HCT116 (cell line): ENCODE data around the gene WDR62. TPM values are rescaled to one million over a fixed set of nuclear protein-coding genes. Genes with fewer than 3 reads are reported as not detected.

Source experiments
- ATAC-seq: fragments of 200-7000 bp; cut with Tn5 transposase; 2 replicates; pipeline ENCODE4 v1.9.1; 2020; ENCODE audit warnings: mild to moderate bottlenecking, moderate library complexity
- BruUV-seq: library from RNA; stranded (reverse); fragments of 400-500 nt; replicated peaks from 2 replicates; lab custom pipeline; 2021; lab: Mats Ljungman, UMichigan
- CTCF ChIA-PET: fragments of 300-600 bp; sonication (Branson Sonifier 250); formaldehyde crosslinking; loops from one replicate; lab custom pipeline; 2021; ENCODE audit warnings: antibody characterized with exemption; lab: Charles Lee
- POLR2A ChIA-PET: fragments of 300-600, 350-600 bp; sonication (Branson Sonifier 250); formaldehyde crosslinking; loops from one replicate; lab custom pipeline; 2021; ENCODE audit warnings: antibody characterized with exemption; lab: Charles Lee
- RAD21 ChIA-PET, 2 experiments: fragments of 300-600 bp; sonication (Branson Sonifier 250); formaldehyde crosslinking; loops; one replicate each; lab custom pipeline; 2023; ENCODE audit warnings: low total read pairs in 2 of 2; ENCODE audit not compliant: uncharacterized antibody in 2 of 2, unreplicated experiment in 2 of 2, low non-redundant PET in 1 of 2; lab: Charles Lee
- DNase-seq: peaks from one replicate; pipeline ENCODE4 v3.0.0-alpha.2; 2010; ENCODE audit warnings: low read depth, low spot score
- H2AFZ ChIP-seq: fragments of 200-600 bp; shearing (Covaris generic), sonication (generic); 2 replicates; pipeline ENCODE4 v1.6.1; 2017; ENCODE audit warnings: low read depth, mixed run types, mixed read lengths, antibody characterized with exemption, low read length; ENCODE audit not compliant: poor library complexity, severe bottlenecking
- H3K27ac ChIP-seq: 2 replicates; pipeline ENCODE4 v1.5.1; 2012; ENCODE audit warnings: low read depth, low read length
- H3K27me3 ChIP-seq: fragments of 200-600 bp; sonication (generic); 2 replicates; pipeline ENCODE4 v1.6.1; 2016; ENCODE audit warnings: mixed run types, low read length, mixed read lengths; ENCODE audit not compliant: insufficient read depth
- H3K36me3 ChIP-seq, 2 experiments: fragments of 200-500 bp in 1 of 2; fragments of 200-600 bp in 1 of 2; sonication (Bioruptor generic) in 1 of 2; sonication (generic) in 1 of 2; 2 replicates each; pipeline versions ENCODE4 v1.5.1 to v1.6.1; 2014 to 2016; ENCODE audit warnings: low read length in 2 of 2, inconsistent platforms in 1 of 2, mixed read lengths in 1 of 2, mixed run types in 1 of 2; ENCODE audit not compliant: insufficient read depth in 2 of 2, control insufficient read depth in 1 of 2
- H3K4me1 ChIP-seq, 2 experiments: fragments of 200-600 bp in 1 of 2; sonication (generic) in 1 of 2; 2 replicates each; pipeline versions ENCODE4 v1.5.1 to v1.6.1; 2012 to 2017; ENCODE audit warnings: low read length in 2 of 2, inconsistent platforms in 1 of 2, mild to moderate bottlenecking in 1 of 2, mixed read lengths in 1 of 2, mixed run types in 1 of 2, moderate library complexity in 1 of 2; ENCODE audit not compliant: insufficient read depth in 2 of 2, control insufficient read depth in 1 of 2
- H3K4me2 ChIP-seq: fragments of 200-600 bp; sonication (generic); 2 replicates; pipeline ENCODE4 v1.6.1; 2017; ENCODE audit warnings: mixed run types, low read length, mixed read lengths
- H3K4me3 ChIP-seq, 2 experiments: fragments of 200-600 bp in 1 of 2; sonication (generic) in 1 of 2; replicated peaks in 1 of 2; 2 replicates each; pipeline ENCODE4 v1.5.1; 2011 to 2016; ENCODE audit warnings: low read length in 2 of 2, control low read depth in 1 of 2, low read depth in 1 of 2, mild to moderate bottlenecking in 1 of 2, mixed read lengths in 1 of 2, mixed run types in 1 of 2
- H3K79me2 ChIP-seq: fragments of 200-600 bp; sonication (generic); 2 replicates; pipeline ENCODE4 v1.6.1; 2017; ENCODE audit warnings: mild to moderate bottlenecking, mixed run types, low read length, moderate library complexity, mixed read lengths; ENCODE audit not compliant: insufficient read depth
- H3K9ac ChIP-seq: fragments of 200-600 bp; sonication (generic); 2 replicates; pipeline ENCODE4 v1.6.1; 2016; ENCODE audit warnings: low read length, mixed read lengths
- H3K9me2 ChIP-seq: fragments of 200-600 bp; sonication (generic), shearing (Covaris generic); 2 replicates; pipeline ENCODE4 v1.6.1; 2017; ENCODE audit warnings: mixed run types, mild to moderate bottlenecking, moderate library complexity; ENCODE audit not compliant: insufficient read depth
- H3K9me3 ChIP-seq, 2 experiments: fragments of 200-500 bp in 1 of 2; fragments of 200-600 bp in 1 of 2; sonication (Bioruptor generic) in 1 of 2; sonication (generic) in 1 of 2; 2 replicates each; pipeline ENCODE4 v1.6.1; 2014 to 2017; ENCODE audit warnings: low read length in 2 of 2, mixed read lengths in 2 of 2, inconsistent platforms in 1 of 2, low read depth in 1 of 2, mild to moderate bottlenecking in 1 of 2, mixed run types in 1 of 2, moderate library complexity in 1 of 2; ENCODE audit not compliant: control insufficient read depth in 1 of 2, insufficient read depth in 1 of 2
- H4K20me1 ChIP-seq: fragments of 200-600 bp; sonication (generic), shearing (Covaris generic); 2 replicates; pipeline ENCODE4 v1.6.1; 2017; ENCODE audit warnings: mixed run types, mild to moderate bottlenecking, moderate library complexity; ENCODE audit not compliant: insufficient read depth
- ATF3 ChIP-seq: IDR thresholded peaks from 2 replicates; pipeline ENCODE4 v1.6.1; 2012
- CEBPB ChIP-seq: IDR thresholded peaks from 2 replicates; pipeline ENCODE4 v1.6.1; 2012; ENCODE audit warnings: low read depth
- EGR1 ChIP-seq: IDR thresholded peaks from 2 replicates; pipeline ENCODE4 v1.6.1; 2012; ENCODE audit warnings: low read depth
- EZH2 ChIP-seq: fragments of 200-600 bp; sonication (generic); IDR thresholded peaks from 2 replicates; pipeline ENCODE4 v1.6.1; 2017; ENCODE audit warnings: antibody characterized with exemption, mixed run types
- EZH2phosphoT487 ChIP-seq: fragments of 200-600 bp; IDR thresholded peaks from 2 replicates; pipeline ENCODE4 v1.6.1; 2018; ENCODE audit warnings: antibody characterized with exemption, borderline replicate concordance
- FOSL1 ChIP-seq: IDR thresholded peaks from 2 replicates; pipeline ENCODE4 v1.6.1; 2012; ENCODE audit warnings: low read depth
- REST ChIP-seq: IDR thresholded peaks from 2 replicates; pipeline ENCODE4 v1.6.1; 2012; ENCODE audit warnings: low read depth
- SP1 ChIP-seq: IDR thresholded peaks from 2 replicates; pipeline ENCODE4 v1.6.1; 2012; ENCODE audit warnings: low read depth
- TCF7L2 ChIP-seq: IDR thresholded peaks from 2 replicates; pipeline ENCODE4 v1.7.0; 2011; ENCODE audit warnings: borderline replicate concordance, inconsistent platforms; ENCODE audit not compliant: insufficient read depth, insufficient read length; ENCODE audit errors: extremely low read depth
- ZFX ChIP-seq: fragments of 450-650 bp; IDR thresholded peaks from 2 replicates; pipeline ENCODE4 v1.6.1; 2017
- intact Hi-C: fragments of 100-400 bp; cut with micrococcal nuclease; formaldehyde crosslinking; loops from 2 replicates; pipeline ENCODE4 v1.10.0; 2022
- total RNA-seq: library from RNA; stranded (reverse); gene quantifications from one replicate; pipeline ENCODE4 v1.2.1, GENCODE V29; 2021; ENCODE audit not compliant: unreplicated experiment
- TF ChIP-seq, protein P1 (sequence below): IDR thresholded peaks from 2 replicates; pipeline ENCODE4 v1.6.1; 2012

WDR62 gene
- total RNA-seq, 1 experiment from 2014 or later, result 17.0 TPM

- RAD21 ChIA-PET, result no interaction called here
- DNase-seq, result no peak
- H2AFZ ChIP-seq, result no peak overlapping the region
- no peaks in the 10 kb centered on the region for H3K27me3 ChIP-seq
- TF ChIP-seq REST (no peak), EZH2phosphoT487 (no peak), EZH2 (no peak), TCF7L2 (no peak), CEBPB (no peak), SP1 (no peak), FOSL1 (no peak), EGR1 (no peak), ATF3 (no peak), ZFX (no peak)
- TF ChIP-seq, protein P1, sequence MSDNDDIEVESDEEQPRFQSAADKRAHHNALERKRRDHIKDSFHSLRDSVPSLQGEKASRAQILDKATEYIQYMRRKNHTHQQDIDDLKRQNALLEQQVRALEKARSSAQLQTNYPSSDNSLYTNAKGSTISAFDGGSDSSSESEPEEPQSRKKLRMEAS, result no peak
- no peak overlapping the region for H3K9ac ChIP-seq
- H3K4me3 ChIP-seq, result no peak overlapping the region
- H3K9me2 ChIP-seq, result no peaks in the 10 kb centered on the region
- POLR2A ChIA-PET, result no interaction called here
- intact Hi-C loops, result no loop called here
- peaks cover 14 to 24% of the 10 kb centered on the region in 2 experiments; a peak in 3 of 4 replicates for H3K36me3 ChIP-seq
- no TSS peak for BruUV-seq
- peaks cover 0 to 14% of the 10 kb centered on the region in 2 experiments; a peak in 2 of 4 replicates for H3K4me1 ChIP-seq
- H3K27ac ChIP-seq, result no peak overlapping the region
- CTCF ChIA-PET, result no interaction called here
- no peaks in the 10 kb centered on the region for H3K9me3 ChIP-seq
- no peak for ATAC-seq
- no peak overlapping the region for H3K4me2 ChIP-seq
- H3K79me2 ChIP-seq, result peaks cover 11% of the 10 kb centered on the region
- H4K20me1 ChIP-seq, result no peaks in the 10 kb centered on the region
These were observed 54.0 kb downstream of the WDR62 start for GRCh38 chr19:36108684-36109083.
